ENCODE data around the gene GLIS1.

GLIS1 gene

GRCh38 chr1:53662169-53662568 lies 76.8 kb downstream of the GLIS1 start:
- Histone ChIP-seq H3K9me3 (ENCODE audit: insufficient read depth, low read length) (no peaks in the 10 kb centered on the region), H2AFZ (ENCODE audit: low read depth, low read length, severe bottlenecking) (no peak overlapping the region), H3K9me2 (replicated peaks; ENCODE audit: insufficient read depth, low read length) (no peaks in the 10 kb centered on the region), H3K4me3 (ENCODE audit: insufficient read depth, low read length, poor library complexity, severe bottlenecking) (no peak overlapping the region), H3K27me3 (ENCODE audit: low read length) (no peaks in the 10 kb centered on the region), H3K9ac (ENCODE audit: low read length) (no peak overlapping the region), H3K4me2 (ENCODE audit: low read depth, low read length, poor library complexity, severe bottlenecking) (no peak overlapping the region), H3K79me2 (ENCODE audit: insufficient read depth, low read length) (no peaks in the 10 kb centered on the region), H3F3A (ENCODE audit: insufficient read depth) (no peaks in the 10 kb centered on the region), H4K20me1 (ENCODE audit: low read depth, low read length) (no peaks in the 10 kb centered on the region), H3K27ac (ENCODE audit: low read depth, low read length) (no peak overlapping the region), H3K36me3 (ENCODE audit: low read length) (no peaks in the 10 kb centered on the region)
- TF ChIP-seq CTCF (IDR thresholded peaks at IDR 0.05; ENCODE audit: insufficient read depth, low read length, poor library complexity, severe bottlenecking) (no peak), EZH2phosphoT487 (conservative IDR thresholded peaks at IDR 0.05; ENCODE audit: low read length) (no peak)

DNA sequence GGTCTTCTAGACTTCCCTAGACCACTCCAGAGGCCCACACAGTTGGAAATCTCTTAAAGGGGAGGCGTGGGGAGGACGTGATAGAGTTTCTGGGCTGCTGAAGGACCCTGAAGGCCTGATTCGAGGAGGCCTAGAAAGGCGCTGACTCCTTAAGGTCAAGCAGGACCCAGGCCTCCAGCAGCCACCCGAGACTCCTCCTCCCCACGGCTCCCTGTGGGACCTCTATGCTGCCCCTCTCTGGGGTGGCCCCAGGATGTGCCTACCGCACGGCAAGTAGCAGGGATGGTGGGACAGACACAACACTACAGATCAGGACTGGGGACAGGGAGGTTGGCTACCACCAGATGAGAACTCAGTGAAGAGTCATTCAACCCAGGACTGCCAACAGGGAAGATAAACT lies 77.5 kb downstream of the GLIS1 start:
- no peaks in the 10 kb centered on the region for H3K9me2 ChIP-seq (replicated peaks; ENCODE audit: insufficient read depth, low read length)

GRCh38 chr1:53660666-53661065 lies 78.3 kb downstream of the GLIS1 start:
- H2AFZ ChIP-seq (ENCODE audit: low read depth, low read length, severe bottlenecking): no peak overlapping the region
- H3F3A ChIP-seq (ENCODE audit: insufficient read depth): no peaks in the 10 kb centered on the region
- no peaks in the 10 kb centered on the region for H3K27me3 ChIP-seq (ENCODE audit: low read length)
- TF ChIP-seq CTCF (IDR thresholded peaks at IDR 0.05; ENCODE audit: insufficient read depth, low read length, poor library complexity, severe bottlenecking): no peak
- TF ChIP-seq EZH2phosphoT487 (conservative IDR thresholded peaks at IDR 0.05; ENCODE audit: low read length): no peak
- no peaks in the 10 kb centered on the region for H3K79me2 ChIP-seq (ENCODE audit: insufficient read depth, low read length)
- no peaks in the 10 kb centered on the region for H3K36me3 ChIP-seq (ENCODE audit: low read length)
- no peak overlapping the region for H3K27ac ChIP-seq (ENCODE audit: low read depth, low read length)
- H3K9me3 ChIP-seq (ENCODE audit: insufficient read depth, low read length): no peaks in the 10 kb centered on the region
- no peaks in the 10 kb centered on the region for H3K9me2 ChIP-seq (replicated peaks; ENCODE audit: insufficient read depth, low read length)
- no peak overlapping the region for H3K4me3 ChIP-seq (ENCODE audit: insufficient read depth, low read length, poor library complexity, severe bottlenecking)
- no peak overlapping the region for H3K4me2 ChIP-seq (ENCODE audit: low read depth, low read length, poor library complexity, severe bottlenecking)
- no peak overlapping the region for H3K9ac ChIP-seq (ENCODE audit: low read length)
- H4K20me1 ChIP-seq (ENCODE audit: low read depth, low read length): no peaks in the 10 kb centered on the region

More for the DNA sequence above, 77.5 kb downstream of the GLIS1 start:
- H2AFZ ChIP-seq (ENCODE audit: low read depth, low read length, severe bottlenecking): no peak overlapping the region
- H3K4me2 ChIP-seq (ENCODE audit: low read depth, low read length, poor library complexity, severe bottlenecking): no peak overlapping the region
- H3K27me3 ChIP-seq (ENCODE audit: low read length): no peaks in the 10 kb centered on the region
- no peaks in the 10 kb centered on the region for H4K20me1 ChIP-seq (ENCODE audit: low read depth, low read length)
- no peak overlapping the region for H3K4me3 ChIP-seq (ENCODE audit: insufficient read depth, low read length, poor library complexity, severe bottlenecking)
- no peaks in the 10 kb centered on the region for H3K36me3 ChIP-seq (ENCODE audit: low read length)
- TF ChIP-seq EZH2phosphoT487 (conservative IDR thresholded peaks at IDR 0.05; ENCODE audit: low read length) (no peak), CTCF (IDR thresholded peaks at IDR 0.05; ENCODE audit: insufficient read depth, low read length, poor library complexity, severe bottlenecking) (no peak)
- H3K9me3 ChIP-seq (ENCODE audit: insufficient read depth, low read length): no peaks in the 10 kb centered on the region
- no peak overlapping the region for H3K27ac ChIP-seq (ENCODE audit: low read depth, low read length)
- no peaks in the 10 kb centered on the region for H3F3A ChIP-seq (ENCODE audit: insufficient read depth)
- H3K9ac ChIP-seq (ENCODE audit: low read length): no peak overlapping the region
- H3K79me2 ChIP-seq (ENCODE audit: insufficient read depth, low read length): no peaks in the 10 kb centered on the region
